ENCODE data around the gene TTC21B.

DNA sequence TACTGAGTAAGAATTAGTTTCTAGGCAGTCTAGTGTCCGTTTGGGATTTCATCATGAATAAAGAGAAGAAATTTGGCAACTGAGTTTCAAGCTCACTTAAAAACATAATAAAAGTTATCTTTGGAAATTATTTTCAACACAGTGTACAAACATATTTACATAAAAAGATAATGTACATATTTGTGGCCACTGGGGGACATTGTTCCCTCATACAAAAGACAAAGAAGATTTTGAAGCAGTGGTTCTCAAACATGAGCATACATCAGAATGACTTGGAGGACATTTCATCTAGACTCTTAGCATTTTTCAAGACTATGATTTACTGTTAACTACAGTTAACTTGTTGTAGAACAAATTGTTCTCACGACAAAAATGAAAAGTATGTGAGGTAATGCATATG lies 15.7 kb upstream of the TTC21B start:
- TF ChIP-seq, protein P1, sequence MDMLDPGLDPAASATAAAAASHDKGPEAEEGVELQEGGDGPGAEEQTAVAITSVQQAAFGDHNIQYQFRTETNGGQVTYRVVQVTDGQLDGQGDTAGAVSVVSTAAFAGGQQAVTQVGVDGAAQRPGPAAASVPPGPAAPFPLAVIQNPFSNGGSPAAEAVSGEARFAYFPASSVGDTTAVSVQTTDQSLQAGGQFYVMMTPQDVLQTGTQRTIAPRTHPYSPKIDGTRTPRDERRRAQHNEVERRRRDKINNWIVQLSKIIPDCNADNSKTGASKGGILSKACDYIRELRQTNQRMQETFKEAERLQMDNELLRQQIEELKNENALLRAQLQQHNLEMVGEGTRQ (CRISPR knock-in tag; IDR thresholded peaks at IDR 0.05): no peak
- no peak for TF ChIP-seq NR1H2 (CRISPR knock-in tag; IDR thresholded peaks at IDR 0.05)
- TF ChIP-seq, protein P2, sequence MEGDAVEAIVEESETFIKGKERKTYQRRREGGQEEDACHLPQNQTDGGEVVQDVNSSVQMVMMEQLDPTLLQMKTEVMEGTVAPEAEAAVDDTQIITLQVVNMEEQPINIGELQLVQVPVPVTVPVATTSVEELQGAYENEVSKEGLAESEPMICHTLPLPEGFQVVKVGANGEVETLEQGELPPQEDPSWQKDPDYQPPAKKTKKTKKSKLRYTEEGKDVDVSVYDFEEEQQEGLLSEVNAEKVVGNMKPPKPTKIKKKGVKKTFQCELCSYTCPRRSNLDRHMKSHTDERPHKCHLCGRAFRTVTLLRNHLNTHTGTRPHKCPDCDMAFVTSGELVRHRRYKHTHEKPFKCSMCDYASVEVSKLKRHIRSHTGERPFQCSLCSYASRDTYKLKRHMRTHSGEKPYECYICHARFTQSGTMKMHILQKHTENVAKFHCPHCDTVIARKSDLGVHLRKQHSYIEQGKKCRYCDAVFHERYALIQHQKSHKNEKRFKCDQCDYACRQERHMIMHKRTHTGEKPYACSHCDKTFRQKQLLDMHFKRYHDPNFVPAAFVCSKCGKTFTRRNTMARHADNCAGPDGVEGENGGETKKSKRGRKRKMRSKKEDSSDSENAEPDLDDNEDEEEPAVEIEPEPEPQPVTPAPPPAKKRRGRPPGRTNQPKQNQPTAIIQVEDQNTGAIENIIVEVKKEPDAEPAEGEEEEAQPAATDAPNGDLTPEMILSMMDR (IDR thresholded peaks at IDR 0.05): no peak
- TF ChIP-seq, protein P3, sequence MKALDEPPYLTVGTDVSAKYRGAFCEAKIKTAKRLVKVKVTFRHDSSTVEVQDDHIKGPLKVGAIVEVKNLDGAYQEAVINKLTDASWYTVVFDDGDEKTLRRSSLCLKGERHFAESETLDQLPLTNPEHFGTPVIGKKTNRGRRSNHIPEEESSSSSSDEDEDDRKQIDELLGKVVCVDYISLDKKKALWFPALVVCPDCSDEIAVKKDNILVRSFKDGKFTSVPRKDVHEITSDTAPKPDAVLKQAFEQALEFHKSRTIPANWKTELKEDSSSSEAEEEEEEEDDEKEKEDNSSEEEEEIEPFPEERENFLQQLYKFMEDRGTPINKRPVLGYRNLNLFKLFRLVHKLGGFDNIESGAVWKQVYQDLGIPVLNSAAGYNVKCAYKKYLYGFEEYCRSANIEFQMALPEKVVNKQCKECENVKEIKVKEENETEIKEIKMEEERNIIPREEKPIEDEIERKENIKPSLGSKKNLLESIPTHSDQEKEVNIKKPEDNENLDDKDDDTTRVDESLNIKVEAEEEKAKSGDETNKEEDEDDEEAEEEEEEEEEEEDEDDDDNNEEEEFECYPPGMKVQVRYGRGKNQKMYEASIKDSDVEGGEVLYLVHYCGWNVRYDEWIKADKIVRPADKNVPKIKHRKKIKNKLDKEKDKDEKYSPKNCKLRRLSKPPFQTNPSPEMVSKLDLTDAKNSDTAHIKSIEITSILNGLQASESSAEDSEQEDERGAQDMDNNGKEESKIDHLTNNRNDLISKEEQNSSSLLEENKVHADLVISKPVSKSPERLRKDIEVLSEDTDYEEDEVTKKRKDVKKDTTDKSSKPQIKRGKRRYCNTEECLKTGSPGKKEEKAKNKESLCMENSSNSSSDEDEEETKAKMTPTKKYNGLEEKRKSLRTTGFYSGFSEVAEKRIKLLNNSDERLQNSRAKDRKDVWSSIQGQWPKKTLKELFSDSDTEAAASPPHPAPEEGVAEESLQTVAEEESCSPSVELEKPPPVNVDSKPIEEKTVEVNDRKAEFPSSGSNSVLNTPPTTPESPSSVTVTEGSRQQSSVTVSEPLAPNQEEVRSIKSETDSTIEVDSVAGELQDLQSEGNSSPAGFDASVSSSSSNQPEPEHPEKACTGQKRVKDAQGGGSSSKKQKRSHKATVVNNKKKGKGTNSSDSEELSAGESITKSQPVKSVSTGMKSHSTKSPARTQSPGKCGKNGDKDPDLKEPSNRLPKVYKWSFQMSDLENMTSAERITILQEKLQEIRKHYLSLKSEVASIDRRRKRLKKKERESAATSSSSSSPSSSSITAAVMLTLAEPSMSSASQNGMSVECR (CRISPR knock-in tag; IDR thresholded peaks at IDR 0.05; ENCODE audit: borderline replicate concordance): no peak
- no peak for TF ChIP-seq JUN (CRISPR knock-in tag; IDR thresholded peaks at IDR 0.05)
- TF ChIP-seq, protein P4, sequence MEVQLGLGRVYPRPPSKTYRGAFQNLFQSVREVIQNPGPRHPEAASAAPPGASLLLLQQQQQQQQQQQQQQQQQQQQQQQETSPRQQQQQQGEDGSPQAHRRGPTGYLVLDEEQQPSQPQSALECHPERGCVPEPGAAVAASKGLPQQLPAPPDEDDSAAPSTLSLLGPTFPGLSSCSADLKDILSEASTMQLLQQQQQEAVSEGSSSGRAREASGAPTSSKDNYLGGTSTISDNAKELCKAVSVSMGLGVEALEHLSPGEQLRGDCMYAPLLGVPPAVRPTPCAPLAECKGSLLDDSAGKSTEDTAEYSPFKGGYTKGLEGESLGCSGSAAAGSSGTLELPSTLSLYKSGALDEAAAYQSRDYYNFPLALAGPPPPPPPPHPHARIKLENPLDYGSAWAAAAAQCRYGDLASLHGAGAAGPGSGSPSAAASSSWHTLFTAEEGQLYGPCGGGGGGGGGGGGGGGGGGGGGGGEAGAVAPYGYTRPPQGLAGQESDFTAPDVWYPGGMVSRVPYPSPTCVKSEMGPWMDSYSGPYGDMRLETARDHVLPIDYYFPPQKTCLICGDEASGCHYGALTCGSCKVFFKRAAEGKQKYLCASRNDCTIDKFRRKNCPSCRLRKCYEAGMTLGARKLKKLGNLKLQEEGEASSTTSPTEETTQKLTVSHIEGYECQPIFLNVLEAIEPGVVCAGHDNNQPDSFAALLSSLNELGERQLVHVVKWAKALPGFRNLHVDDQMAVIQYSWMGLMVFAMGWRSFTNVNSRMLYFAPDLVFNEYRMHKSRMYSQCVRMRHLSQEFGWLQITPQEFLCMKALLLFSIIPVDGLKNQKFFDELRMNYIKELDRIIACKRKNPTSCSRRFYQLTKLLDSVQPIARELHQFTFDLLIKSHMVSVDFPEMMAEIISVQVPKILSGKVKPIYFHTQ (CRISPR knock-in tag; IDR thresholded peaks at IDR 0.05): no peak
- no peak for TF ChIP-seq CBFB (CRISPR knock-in tag; IDR thresholded peaks at IDR 0.05; ENCODE audit: low read depth)
- TF ChIP-seq, protein P5, sequence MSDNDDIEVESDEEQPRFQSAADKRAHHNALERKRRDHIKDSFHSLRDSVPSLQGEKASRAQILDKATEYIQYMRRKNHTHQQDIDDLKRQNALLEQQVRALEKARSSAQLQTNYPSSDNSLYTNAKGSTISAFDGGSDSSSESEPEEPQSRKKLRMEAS (CRISPR knock-in tag; IDR thresholded peaks at IDR 0.05): no peak
